AG09309 (cell line): Measurements from ENCODE around the gene HERPUD1.

Experiments
- DNase-seq: peaks from one replicate; pipeline ENCODE4 v3.0.0-alpha.2; 2010; ENCODE audit warnings: low read depth
- H3K4me3 ChIP-seq: 2 replicates; pipeline ENCODE4 v1.5.1; 2011; ENCODE audit warnings: mild to moderate bottlenecking, low read depth, low read length, moderate library complexity; ENCODE audit not compliant: control insufficient read depth
- TF ChIP-seq, protein P1 (sequence below): IDR thresholded peaks from 2 replicates; pipeline ENCODE4 v1.5.1; 2011; ENCODE audit warnings: mild to moderate bottlenecking, low read depth, low read length, inconsistent platforms; ENCODE audit not compliant: insufficient read depth, control insufficient read depth; ENCODE audit errors: missing control alignments

The HERPUD1 gene

DNA sequence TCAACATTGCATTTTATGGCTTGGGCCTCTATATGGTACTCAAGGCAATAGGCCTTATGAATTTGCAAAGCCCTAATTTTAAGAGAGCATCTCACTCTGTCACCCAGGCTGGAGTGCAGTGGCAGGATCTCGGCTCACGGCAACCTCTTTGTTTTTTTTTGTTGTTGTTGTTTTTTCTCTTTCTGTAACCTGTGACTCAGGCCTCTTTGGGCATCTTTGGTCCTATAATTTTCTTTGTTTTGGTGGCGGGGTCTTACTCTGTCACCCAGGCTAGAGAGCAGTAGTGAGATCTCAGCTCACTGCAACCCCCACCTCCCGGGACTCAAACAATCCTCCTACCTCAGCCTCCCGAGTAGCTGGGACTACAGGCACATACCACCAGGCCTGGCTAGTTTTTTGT, 21.8 kb upstream of the HERPUD1 start:
- no peak overlapping the region for H3K4me3 ChIP-seq
- DNase-seq = no peak
- TF ChIP-seq, protein P1, sequence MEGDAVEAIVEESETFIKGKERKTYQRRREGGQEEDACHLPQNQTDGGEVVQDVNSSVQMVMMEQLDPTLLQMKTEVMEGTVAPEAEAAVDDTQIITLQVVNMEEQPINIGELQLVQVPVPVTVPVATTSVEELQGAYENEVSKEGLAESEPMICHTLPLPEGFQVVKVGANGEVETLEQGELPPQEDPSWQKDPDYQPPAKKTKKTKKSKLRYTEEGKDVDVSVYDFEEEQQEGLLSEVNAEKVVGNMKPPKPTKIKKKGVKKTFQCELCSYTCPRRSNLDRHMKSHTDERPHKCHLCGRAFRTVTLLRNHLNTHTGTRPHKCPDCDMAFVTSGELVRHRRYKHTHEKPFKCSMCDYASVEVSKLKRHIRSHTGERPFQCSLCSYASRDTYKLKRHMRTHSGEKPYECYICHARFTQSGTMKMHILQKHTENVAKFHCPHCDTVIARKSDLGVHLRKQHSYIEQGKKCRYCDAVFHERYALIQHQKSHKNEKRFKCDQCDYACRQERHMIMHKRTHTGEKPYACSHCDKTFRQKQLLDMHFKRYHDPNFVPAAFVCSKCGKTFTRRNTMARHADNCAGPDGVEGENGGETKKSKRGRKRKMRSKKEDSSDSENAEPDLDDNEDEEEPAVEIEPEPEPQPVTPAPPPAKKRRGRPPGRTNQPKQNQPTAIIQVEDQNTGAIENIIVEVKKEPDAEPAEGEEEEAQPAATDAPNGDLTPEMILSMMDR = no peak

DNA sequence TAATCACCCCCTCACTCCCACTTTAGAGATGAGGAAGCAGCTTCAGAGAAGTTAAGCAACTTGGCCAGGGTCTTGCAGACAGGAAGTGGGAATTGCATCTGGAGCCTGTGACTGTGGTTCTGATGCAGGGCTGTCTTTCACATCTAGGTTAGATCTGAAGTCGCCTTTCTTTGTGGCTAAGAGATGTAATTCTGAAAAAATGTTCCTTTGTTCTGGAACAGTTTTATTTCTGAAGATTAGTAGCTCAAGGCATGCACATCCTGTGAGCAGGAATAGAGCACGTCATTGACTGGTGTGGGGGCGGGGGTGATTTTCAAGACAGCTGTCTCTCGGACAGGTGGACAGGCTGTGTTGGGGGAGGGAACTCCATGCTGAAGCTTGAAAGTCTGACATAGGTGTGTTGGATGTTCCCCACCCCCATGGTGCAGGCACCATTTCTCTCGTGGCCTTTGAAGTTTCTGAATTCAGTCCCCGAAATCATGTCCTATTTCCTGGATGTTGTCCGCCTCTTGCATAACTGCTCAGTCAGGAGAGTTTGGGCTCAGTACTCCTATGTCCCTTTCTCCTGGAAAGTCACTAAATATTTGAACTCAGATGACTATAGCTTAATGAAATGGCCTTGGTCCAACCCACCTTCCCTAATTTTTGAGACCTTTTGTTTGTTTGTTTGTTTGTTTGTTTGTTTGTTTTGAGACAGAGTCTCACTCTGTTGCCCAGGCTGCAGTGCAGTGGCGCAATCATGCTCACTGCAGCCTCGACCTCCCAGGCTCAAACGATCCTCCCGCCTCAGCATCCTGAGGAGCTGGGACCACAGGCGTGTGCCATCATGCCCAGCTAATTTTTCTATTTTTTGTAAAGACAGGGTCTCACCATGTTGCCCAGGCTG, 21.0 kb upstream of the HERPUD1 start:
- TF ChIP-seq, protein P1 = no peak
- no peak overlapping the region for H3K4me3 ChIP-seq
- DNase-seq = peak; percentile 85

DNA sequence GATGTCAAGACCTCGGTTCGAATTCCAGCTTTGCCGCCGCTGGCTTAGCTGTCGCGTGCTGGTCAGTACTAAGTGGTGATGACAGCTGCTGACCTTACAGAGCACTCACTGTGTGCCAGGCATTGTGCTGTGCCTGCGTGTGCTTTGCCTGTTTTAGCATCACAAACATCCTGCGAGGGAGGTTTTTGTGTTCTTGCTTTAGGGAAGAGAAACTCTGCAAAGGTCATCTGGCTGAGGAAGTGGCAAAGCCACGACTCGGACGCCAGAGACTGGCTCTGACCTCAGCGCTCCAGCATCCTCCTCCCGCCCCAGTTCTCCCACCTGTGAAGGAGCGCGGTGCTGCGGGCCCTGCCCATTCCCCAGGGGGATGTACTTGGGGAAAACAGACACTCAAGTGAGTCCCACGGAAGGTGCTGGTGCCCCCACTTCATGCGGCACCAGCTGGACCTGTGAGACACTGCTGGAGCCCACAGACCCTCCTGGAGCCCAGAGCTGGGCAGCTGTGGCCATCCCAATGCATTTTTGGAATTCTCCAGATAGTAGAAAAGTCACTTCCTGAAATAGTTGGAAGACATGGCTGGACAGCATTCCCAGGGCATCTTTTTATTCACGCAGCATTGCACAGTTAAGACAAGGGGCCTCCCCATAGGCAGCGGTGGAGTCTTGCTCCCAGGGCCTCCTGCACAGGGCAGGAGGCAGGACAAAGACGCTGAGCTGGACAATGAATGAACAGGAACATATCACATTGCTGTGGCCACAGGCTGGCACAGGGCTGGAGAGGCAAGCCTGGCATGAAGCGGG, 20.0 kb upstream of the HERPUD1 start:
- TF ChIP-seq, protein P1 = no peak
- no peak for DNase-seq
- no peak overlapping the region for H3K4me3 ChIP-seq

DNA sequence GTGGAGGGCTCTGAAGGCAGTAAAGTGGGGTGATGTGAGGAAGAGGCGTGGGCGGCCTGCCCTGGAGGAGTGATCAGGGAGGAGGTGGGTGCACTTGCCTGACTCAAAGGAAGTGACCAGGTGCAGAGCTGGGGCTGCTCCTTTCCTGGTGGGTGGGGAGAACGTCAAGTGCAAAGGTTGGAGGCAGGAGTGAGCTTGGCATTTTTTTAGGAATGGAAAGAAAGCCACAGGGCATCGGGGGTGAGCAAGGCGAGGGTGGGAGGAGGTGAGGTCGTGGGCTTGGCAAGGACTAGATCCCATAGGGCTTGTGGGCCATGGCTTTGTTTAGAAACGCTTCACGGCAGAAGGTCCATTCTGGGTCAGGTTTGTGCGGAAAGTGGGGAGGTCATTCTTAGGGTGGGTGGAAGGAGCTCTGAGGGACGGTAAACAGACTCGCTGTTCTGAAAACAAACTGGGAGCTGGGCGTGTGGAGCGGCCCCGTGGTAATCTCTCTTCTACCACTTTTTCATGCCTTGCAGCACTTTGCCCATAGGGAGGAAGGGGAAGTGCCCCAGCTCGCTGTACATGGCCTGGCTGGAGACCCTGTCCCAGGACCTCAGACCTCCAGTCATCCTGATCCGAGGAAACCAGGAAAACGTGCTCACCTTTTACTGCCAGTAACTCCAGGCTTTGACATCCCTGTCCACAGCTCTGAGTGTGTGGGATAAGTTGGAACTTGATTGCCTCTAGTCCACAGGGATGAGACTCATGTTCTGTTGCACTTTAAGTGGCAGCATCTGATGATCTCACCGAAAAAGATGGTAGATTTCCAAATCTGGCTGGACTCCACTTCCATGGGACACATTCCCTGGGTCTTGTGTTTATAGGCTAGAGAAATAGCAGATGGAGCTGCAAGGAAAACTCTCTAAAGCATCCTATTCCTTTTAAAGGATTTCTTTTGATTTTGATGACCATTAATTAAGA, 18.9 kb upstream of the HERPUD1 start:
- TF ChIP-seq, protein P1 = no peak
- no peak overlapping the region for H3K4me3 ChIP-seq

DNA sequence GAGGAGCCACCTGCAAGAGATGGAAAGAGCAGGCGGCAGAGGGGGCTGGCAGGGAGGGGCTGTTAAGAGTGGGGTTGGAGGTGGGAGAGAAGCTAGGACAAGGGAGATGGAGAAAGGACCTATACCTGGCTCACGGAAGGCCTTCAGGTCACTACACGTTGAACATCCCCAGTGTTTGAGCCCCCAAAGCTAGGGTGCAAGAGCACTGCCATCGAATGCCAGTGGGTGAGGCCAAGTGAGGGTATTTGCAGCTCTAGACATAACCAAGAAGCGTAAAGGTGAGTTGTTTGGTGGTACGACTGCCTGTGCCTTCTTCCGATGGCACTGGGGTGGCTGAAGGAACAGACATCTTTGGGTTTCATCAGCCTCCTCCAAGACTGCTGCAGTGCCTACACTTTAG, 17.0 kb upstream of the HERPUD1 start:
- DNase-seq = no peak
- H3K4me3 ChIP-seq = no peak overlapping the region
- TF ChIP-seq, protein P1 = no peak

More for the DNA sequence above, 18.9 kb upstream of the HERPUD1 start:
- peak; percentile 76 for DNase-seq
